ENCODE measurements around the gene ISLR.

Gene ISLR

GRCh38 chr15:74197176-74197965 is 23.9 kb downstream of the ISLR start:
- DNase-seq, result no peak

GRCh38 chr15:74199297-74199652 is 25.8 kb downstream of the ISLR start:
- no peak for DNase-seq

- DNase-seq, result no peak
Measured at GRCh38 chr15:74200412-74200815, 26.9 kb downstream of the ISLR start.

- no peak for DNase-seq
Measured at GRCh38 chr15:74200871-74201419, 27.4 kb downstream of the ISLR start.

GRCh38 chr15:74201710-74202420 is 28.4 kb downstream of the ISLR start:
- no peak for DNase-seq

GRCh38 chr15:74202452-74203401 is 29.2 kb downstream of the ISLR start, which contains the start of gene STRA6:
Gene STRA6, minus strand, starts transcription at chr15:74202787. Its CDS starts 520 bp downstream, at chr15:74202267.
- peak; percentile 79 for DNase-seq

GRCh38 chr15:74203914-74204431 is 30.5 kb downstream of the ISLR start:
- DNase-seq, result peak; percentile 45

GRCh38 chr15:74205582-74205947 is 32.1 kb downstream of the ISLR start:
- no peak for DNase-seq

GRCh38 chr15:74206801-74207281 is 33.3 kb downstream of the ISLR start:
- no peak for DNase-seq

- no peak for DNase-seq
Measured at GRCh38 chr15:74207652-74208440, 34.3 kb downstream of the ISLR start.

GRCh38 chr15:74208496-74208895 is 35.0 kb downstream of the ISLR start:
- DNase-seq, result no peak

GRCh38 chr15:74208901-74209559 is 35.5 kb downstream of the ISLR start:
- DNase-seq, result no peak

- no peak for DNase-seq
Measured at GRCh38 chr15:74209560-74209958, 36.0 kb downstream of the ISLR start.

- no peak for DNase-seq
Measured at GRCh38 chr15:74209997-74210671, 36.6 kb downstream of the ISLR start.

- no peak for DNase-seq
Measured at GRCh38 chr15:74210729-74211128, 37.2 kb downstream of the ISLR start.

- no peak for DNase-seq
Measured at GRCh38 chr15:74211656-74212055, 38.1 kb downstream of the ISLR start.

- no peak for DNase-seq
Measured at GRCh38 chr15:74212494-74212893, 39.0 kb downstream of the ISLR start.

GRCh38 chr15:74213858-74214284 is 40.4 kb downstream of the ISLR start:
- DNase-seq, result no peak

GRCh38 chr15:74214324-74215021 is 41.0 kb downstream of the ISLR start:
- no peak for DNase-seq

- no peak for DNase-seq
Measured at GRCh38 chr15:74215958-74216357, 42.4 kb downstream of the ISLR start.
